B cell (primary cell): ENCODE results near the gene BUD31. TPM values are rescaled to one million over a fixed set of nuclear protein-coding genes. Genes with fewer than 3 reads are reported as not detected.

Experiments used
- ATAC-seq: fragments of 200-7000 bp; cut with Tn5 transposase; one replicate; pipeline ENCODE4 v1.10.0; 2021; ENCODE audit warnings: low read depth, mild to moderate bottlenecking, moderate number of reproducible peaks, moderate library complexity
- CTCF ChIA-PET: fragments of 350-600 bp; sonication (Branson Sonifier 250); formaldehyde crosslinking; loops from one replicate; lab custom pipeline; 2021; ENCODE audit warnings: antibody characterized with exemption, inconsistent platforms; lab: Charles Lee
- POLR2A ChIA-PET: fragments of 350-600 bp; sonication (Branson Sonifier 250); formaldehyde crosslinking; loops from one replicate; lab custom pipeline; 2021; ENCODE audit warnings: antibody characterized with exemption; lab: Charles Lee
- DNase-seq: peaks from one replicate; pipeline ENCODE4 v3.0.0; 2013
- H2AFZ ChIP-seq: 2 replicates; pipeline ENCODE4 v1.6.1; 2012; ENCODE audit warnings: mild to moderate bottlenecking, low read depth, low read length; ENCODE audit not compliant: insufficient read depth, poor library complexity, severe bottlenecking
- H3K27ac ChIP-seq, 2 donors: 1 replicate in 1 of 2; 2 replicates in 1 of 2; pipeline ENCODE4 v1.5.1; 2012 to 2013; ENCODE audit warnings: low read length in 2 of 2, mild to moderate bottlenecking in 2 of 2, moderate library complexity in 1 of 2
- H3K27me3 ChIP-seq, 4 experiments: fragments of 200-600 bp in 1 of 4; sonication (generic) in 1 of 4; replicated peaks in 1 of 4; 1 replicate in 2 of 4; 2 replicates in 2 of 4; pipeline versions ENCODE4 v1.6.1 to v1.7.0; 2013 to 2016; ENCODE audit warnings: low read length in 3 of 4, mild to moderate bottlenecking in 2 of 4, mixed read lengths in 1 of 4, moderate library complexity in 1 of 4; ENCODE audit not compliant: insufficient read depth in 4 of 4, control insufficient read depth in 3 of 4; ENCODE audit errors: control extremely low read depth in 1 of 4
- H3K36me3 ChIP-seq, 2 experiments: replicated peaks in 1 of 2; 1 replicate in 1 of 2; 2 replicates in 1 of 2; pipeline versions ENCODE4 v1.6.1 to v1.7.1; 2013; ENCODE audit warnings: low read length in 1 of 2; ENCODE audit not compliant: insufficient read depth in 2 of 2, control insufficient read depth in 1 of 2; ENCODE audit errors: control extremely low read depth in 1 of 2, extremely low read depth in 1 of 2
- H3K4me1 ChIP-seq, 2 donors: fragments of 200-600 bp in 1 of 2; sonication (generic) in 1 of 2; 1 replicate in 1 of 2; 2 replicates in 1 of 2; pipeline versions ENCODE4 v1.5.1 to v1.6.1; 2013 to 2017; ENCODE audit warnings: low read length in 2 of 2; ENCODE audit not compliant: control insufficient read depth in 2 of 2, insufficient read depth in 2 of 2
- H3K4me2 ChIP-seq: replicated peaks from 2 replicates; pipeline ENCODE3; 2012; ENCODE audit warnings: mild to moderate bottlenecking, low read depth, low read length; ENCODE audit not compliant: poor library complexity, severe bottlenecking
- H3K4me3 ChIP-seq, 5 experiments: fragments of 200-600 bp in 1 of 5; sonication (generic) in 1 of 5; 1 replicate in 3 of 5; 2 replicates in 2 of 5; pipeline versions ENCODE4 v1.5.1 to v1.7.0; 2011 to 2016; ENCODE audit warnings: low read length in 4 of 5, mild to moderate bottlenecking in 4 of 5, low read depth in 2 of 5, control low read depth in 1 of 5, moderate library complexity in 1 of 5; ENCODE audit not compliant: insufficient read depth in 1 of 5; ENCODE audit errors: control extremely low read depth in 1 of 5, extremely low read depth in 1 of 5
- H3K79me2 ChIP-seq: fragments of 200-600 bp; sonication (generic); one replicate; pipeline ENCODE4 v1.6.0; 2016; ENCODE audit warnings: low read length; ENCODE audit not compliant: control insufficient read depth, insufficient read depth
- H3K9ac ChIP-seq: fragments of 200-600 bp; sonication (generic); 2 replicates; pipeline ENCODE4 v1.6.1; 2017; ENCODE audit warnings: mild to moderate bottlenecking, low read length, moderate library complexity
- H3K9me3 ChIP-seq, 3 donors: one replicate each; pipeline versions ENCODE4 v1.6.1 to v1.7.1; 2013; ENCODE audit warnings: low read length in 2 of 3; ENCODE audit not compliant: control insufficient read depth in 2 of 3, insufficient read depth in 1 of 3; ENCODE audit errors: control extremely low read depth in 1 of 3
- H4K20me1 ChIP-seq: 2 replicates; pipeline ENCODE4 v1.6.0; 2012; ENCODE audit warnings: mild to moderate bottlenecking, low read length; ENCODE audit not compliant: insufficient read depth, control insufficient read depth, poor library complexity, severe bottlenecking
- H3K27ac Mint-ChIP-seq: one replicate; pipeline ENCODE4 v1.8.0; 2021; ENCODE audit warnings: mixed read lengths
- H3K27me3 Mint-ChIP-seq: one replicate; pipeline ENCODE4 v1.8.0; 2021; ENCODE audit warnings: mixed read lengths
- H3K4me1 Mint-ChIP-seq: one replicate; pipeline ENCODE4 v1.8.0; 2021; ENCODE audit warnings: mixed read lengths
- H3K4me3 Mint-ChIP-seq: one replicate; pipeline ENCODE4 v1.8.0; 2021; ENCODE audit warnings: mixed read lengths
- H3K9me3 Mint-ChIP-seq: one replicate; pipeline ENCODE4 v1.8.0; 2022; ENCODE audit warnings: mixed read lengths; ENCODE audit not compliant: insufficient read depth
- EZH2 ChIP-seq: IDR thresholded peaks from 2 replicates; pipeline ENCODE4 v1.6.1; 2012; ENCODE audit warnings: borderline replicate concordance, low read depth, mild to moderate bottlenecking, moderate library complexity, low read length; ENCODE audit not compliant: insufficient read depth, poor library complexity, severe bottlenecking
- WGBS: methylation state at CpG from one replicate; pipeline ENCODE4 v1.1.5; 2013; ENCODE audit warnings: missing lambda C conversion rate; ENCODE audit not compliant: insufficient coverage; 5-methylcytosine and 5-hydroxymethylcytosine counted together
- intact Hi-C: fragments of 100-400 bp; cut with micrococcal nuclease; formaldehyde crosslinking; loops from one replicate; pipeline ENCODE4 v1.10.0; 2022
- polyA plus RNA-seq: library from polyadenylated mRNA; depleted of rRNA; stranded (reverse); fragments of >200 nt; gene quantifications from 2 replicates; pipeline ENCODE4 v1.2.3, GENCODE V29; 2012
- total RNA-seq, 2 donors: library from RNA; stranded (reverse); fragments of 120-200 nt in 1 of 2; gene quantifications; 1 replicate in 1 of 2; 2 replicates in 1 of 2; pipeline versions ENCODE4 v1.2.3 to v1.2.4, GENCODE V29; 2013 to 2022
- TF ChIP-seq, protein P1 (sequence below): fragments of 200-600 bp; IDR thresholded peaks from one replicate; pipeline ENCODE4 v1.8.0; 2022; ENCODE audit warnings: antibody characterized with exemption, mild to moderate bottlenecking

BUD31 gene
- total and polyA plus RNA-seq, 2 donors (not counting 1 experiment from before 2014, with no cell fraction given): 57.8 to 69.4 TPM

DNA sequence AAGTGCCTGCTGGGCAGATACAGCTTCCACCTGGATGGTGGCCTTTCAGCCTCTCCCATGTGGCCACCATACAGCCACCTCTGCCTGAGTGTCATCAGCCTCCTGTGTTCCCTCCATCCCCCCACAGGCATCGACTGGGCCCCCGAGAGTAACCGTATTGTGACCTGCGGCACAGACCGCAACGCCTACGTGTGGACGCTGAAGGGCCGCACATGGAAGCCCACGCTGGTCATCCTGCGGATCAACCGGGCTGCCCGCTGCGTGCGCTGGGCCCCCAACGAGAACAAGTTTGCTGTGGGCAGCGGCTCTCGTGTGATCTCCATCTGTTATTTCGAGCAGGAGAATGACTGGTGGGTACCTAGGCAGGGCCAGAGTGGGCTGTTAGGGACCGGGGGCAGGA is 20.9 kb upstream of the BUD31 start:
- no peaks in the 10 kb centered on the region for H3K9me3 Mint-ChIP-seq

DNA sequence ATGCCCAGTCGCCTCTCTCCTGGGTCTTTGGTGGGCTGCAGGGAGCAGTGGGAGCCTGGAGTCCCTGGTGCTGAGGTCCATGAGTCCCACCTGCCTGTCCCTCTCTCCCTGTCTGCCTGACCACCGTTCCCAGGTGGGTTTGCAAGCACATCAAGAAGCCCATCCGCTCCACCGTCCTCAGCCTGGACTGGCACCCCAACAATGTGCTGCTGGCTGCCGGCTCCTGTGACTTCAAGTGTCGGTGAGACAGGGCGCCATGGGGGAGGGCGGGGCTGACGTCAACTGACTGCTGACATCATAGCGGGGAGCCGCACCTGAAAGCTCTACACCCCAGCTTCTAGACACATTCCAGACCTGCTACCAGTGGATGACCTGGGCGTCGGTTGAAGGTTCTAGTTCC is 19.0 kb upstream of the BUD31 start:
- peaks cover 86% of the 10 kb centered on the region for H4K20me1 ChIP-seq
- H3K4me3 ChIP-seq: no peak overlapping the region
- no peak overlapping the region for H2AFZ ChIP-seq
- H3K79me2 ChIP-seq: peaks cover 71% of the 10 kb centered on the region
- H3K27ac Mint-ChIP-seq: no peak overlapping the region
- peaks cover 17 to 27% of the 10 kb centered on the region in 2 donors for H3K4me1 ChIP-seq
- peaks cover 0 to 75% of the 10 kb centered on the region in 2 experiments for H3K36me3 ChIP-seq
- H3K9ac ChIP-seq: no peak overlapping the region
- no peak overlapping the region for H3K4me2 ChIP-seq
- intact Hi-C loops: no loop called here
- ATAC-seq (no peak), DNase-seq (no peak)
- ChIA-PET CTCF (interaction anchor here (0.9 kb wide), 1 partner anchor 24 kb away, joined by 6 read pairs; no protein-coding TSS in a partner anchor), POLR2A (no interaction called here)
- H3K4me3 Mint-ChIP-seq: no peak overlapping the region
- TF ChIP-seq EZH2: no peak
- TF ChIP-seq, protein P1, sequence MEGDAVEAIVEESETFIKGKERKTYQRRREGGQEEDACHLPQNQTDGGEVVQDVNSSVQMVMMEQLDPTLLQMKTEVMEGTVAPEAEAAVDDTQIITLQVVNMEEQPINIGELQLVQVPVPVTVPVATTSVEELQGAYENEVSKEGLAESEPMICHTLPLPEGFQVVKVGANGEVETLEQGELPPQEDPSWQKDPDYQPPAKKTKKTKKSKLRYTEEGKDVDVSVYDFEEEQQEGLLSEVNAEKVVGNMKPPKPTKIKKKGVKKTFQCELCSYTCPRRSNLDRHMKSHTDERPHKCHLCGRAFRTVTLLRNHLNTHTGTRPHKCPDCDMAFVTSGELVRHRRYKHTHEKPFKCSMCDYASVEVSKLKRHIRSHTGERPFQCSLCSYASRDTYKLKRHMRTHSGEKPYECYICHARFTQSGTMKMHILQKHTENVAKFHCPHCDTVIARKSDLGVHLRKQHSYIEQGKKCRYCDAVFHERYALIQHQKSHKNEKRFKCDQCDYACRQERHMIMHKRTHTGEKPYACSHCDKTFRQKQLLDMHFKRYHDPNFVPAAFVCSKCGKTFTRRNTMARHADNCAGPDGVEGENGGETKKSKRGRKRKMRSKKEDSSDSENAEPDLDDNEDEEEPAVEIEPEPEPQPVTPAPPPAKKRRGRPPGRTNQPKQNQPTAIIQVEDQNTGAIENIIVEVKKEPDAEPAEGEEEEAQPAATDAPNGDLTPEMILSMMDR: no peak
- no peaks in the 10 kb centered on the region for H3K27me3 ChIP-seq
- 96% methylated on average over 12 of the region's 13 CpGs for WGBS
- no peaks in the 10 kb centered on the region for H3K27me3 Mint-ChIP-seq
- H3K9me3 ChIP-seq: no peaks in the 10 kb centered on the region
- no peak overlapping the region for H3K27ac ChIP-seq
- H3K4me1 Mint-ChIP-seq: peaks cover 22% of the 10 kb centered on the region
- H3K9me3 Mint-ChIP-seq: no peaks in the 10 kb centered on the region

More for the DNA sequence above, 20.9 kb upstream of the BUD31 start:
- no peaks in the 10 kb centered on the region for H3K9me3 ChIP-seq
- no peak overlapping the region for H3K4me3 ChIP-seq
- peaks cover 82% of the 10 kb centered on the region for H3K79me2 ChIP-seq
- peaks cover 11 to 34% of the 10 kb centered on the region in 2 donors for H3K4me1 ChIP-seq
- peaks cover 0 to 66% of the 10 kb centered on the region in 2 experiments for H3K36me3 ChIP-seq
- ChIA-PET POLR2A (interaction anchor here (0.7 kb wide), 1 partner anchor 20 kb away, joined by 8 read pairs; no protein-coding TSS in a partner anchor), CTCF (interaction anchor here (0.7 to 3.4 kb wide), 4 partner anchors 15 to 26 kb away, joined by 3 to 24 read pairs (median 7); no protein-coding TSS in a partner anchor)
- H3K4me2 ChIP-seq: no peak overlapping the region
- peaks cover 23% of the 10 kb centered on the region for H3K4me1 Mint-ChIP-seq
- ATAC-seq: no peak
- over 99% methylated on average over 19 of the region's 20 CpGs for WGBS
- no peaks in the 10 kb centered on the region for H3K27me3 Mint-ChIP-seq
- no peak overlapping the region for H3K27ac ChIP-seq
- H2AFZ ChIP-seq: no peak overlapping the region
- H4K20me1 ChIP-seq: peaks cover 86% of the 10 kb centered on the region
- no peak overlapping the region for H3K9ac ChIP-seq
- H3K4me3 Mint-ChIP-seq: no peak overlapping the region
- TF ChIP-seq, protein P1: no peak
- no peak for TF ChIP-seq EZH2
- no peaks in the 10 kb centered on the region for H3K27me3 ChIP-seq
- no peak overlapping the region for H3K27ac Mint-ChIP-seq
- intact Hi-C loops: loop anchor here (1.0 kb wide), 1 partner anchor 23 kb away; no protein-coding TSS in a partner anchor
- no peak for DNase-seq
